ENCODE data around the gene CDK18. TPM values are rescaled to one million over a fixed set of nuclear protein-coding genes. Genes with fewer than 3 reads are reported as not detected.

CDK18 gene
- total and polyA plus RNA-seq, 9 of the 15 experiments (the other 6 are each of a cell fraction or from before 2014, with no cell fraction given), result 0.05 to 0.69 (median 0.17) TPM; not detected in 2

DNA sequence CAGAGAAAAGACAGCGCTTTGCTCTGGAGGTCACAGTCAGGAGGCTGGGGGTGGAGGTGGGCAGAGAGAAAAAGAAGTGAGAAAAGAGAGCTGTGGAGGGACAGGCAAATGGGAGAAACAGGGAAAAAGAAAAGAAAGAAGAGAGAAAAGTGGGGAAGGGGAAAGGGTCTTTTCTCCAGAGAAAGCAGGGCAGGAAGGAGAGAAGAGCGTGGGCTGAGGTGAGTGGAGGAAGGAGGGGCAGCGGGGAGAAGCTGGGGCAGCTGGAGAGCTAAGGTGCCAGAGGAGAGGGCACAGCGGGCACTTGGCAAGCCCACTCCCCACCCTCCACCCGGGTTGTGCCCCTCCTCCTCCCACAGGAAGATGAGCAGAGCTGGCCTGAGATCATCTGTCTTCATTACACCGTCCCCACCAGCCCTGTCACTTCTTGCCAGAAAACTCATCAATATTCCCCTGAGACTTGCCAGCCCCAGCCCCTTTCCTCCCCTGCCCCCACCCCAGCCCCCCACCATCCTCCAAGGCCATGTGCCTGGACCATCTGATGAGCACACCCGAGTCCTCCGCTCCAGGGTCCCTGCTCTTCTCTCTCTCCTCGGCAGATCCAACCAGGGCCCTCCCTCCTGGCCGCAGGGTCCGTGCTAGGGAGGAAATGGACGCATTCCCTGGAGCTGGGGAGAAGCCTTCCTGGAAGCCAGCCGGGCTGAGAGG is 31.6 kb upstream of the CDK18 start:
- intact Hi-C loops (cut with micrococcal nuclease), result no loop called here
- Histone ChIP-seq H3K27ac (ENCODE audit: extremely low read depth, low read depth, low read length) (no peak overlapping the region), H3K36me3 (ENCODE audit: control insufficient read depth, insufficient read depth, low read length) (no peaks in the 10 kb centered on the region), H2AFZ (ENCODE audit: low read depth, low read length) (no peak overlapping the region), H3K27me3 (ENCODE audit: control insufficient read depth in 2 of 2, insufficient read depth in 2 of 2, low read length in 2 of 2) (peaks cover 14 to 36% of the 10 kb centered on the region in 2 experiments; a peak in 3 of 5 replicates), H3K79me2 (ENCODE audit: control insufficient read depth, insufficient read depth, low read length) (no peaks in the 10 kb centered on the region), H3K9me3 (replicated peaks; ENCODE audit: control insufficient read depth, insufficient read depth, low read depth, low read length) (peaks cover 4% of the 10 kb centered on the region; the same call in 1 of the 2 replicates), H4K20me1 (replicated peaks; ENCODE audit: control insufficient read depth, insufficient read depth, low read length) (0 out of 2 replicates have a peak, but pooled peaks cover 4% of the 10 kb centered on the region), H3K9me1 (ENCODE audit: control insufficient read depth, insufficient read depth, low read length) (no peaks in the 10 kb centered on the region), H3K9ac (ENCODE audit: insufficient read depth in 1 of 2, low read depth in 2 of 2, low read length in 2 of 2) (no peak overlapping the region), H3K4me3 (no peak overlapping the region), H3K4me2 (ENCODE audit: insufficient read depth, low read length) (no peak overlapping the region), H3K4me1 (replicated peaks in 1 of 2; ENCODE audit: control insufficient read depth in 2 of 2, insufficient read depth in 2 of 2, low read length in 2 of 2) (peaks cover 0 to 4% of the 10 kb centered on the region in 2 experiments; a peak in 1 of 5 replicates)
- ChIA-PET POLR2A (interaction anchor here (0.7 kb wide), 1 partner anchor 12 kb away, joined by 3 read pairs; no protein-coding TSS in a partner anchor), CTCF (ENCODE audit: low intra/inter-chr PET ratio) (no interaction called here)
- TF ChIP-seq ZNF316 (IDR thresholded peaks at IDR 0.05), result no peak
- TF ChIP-seq, protein P1, sequence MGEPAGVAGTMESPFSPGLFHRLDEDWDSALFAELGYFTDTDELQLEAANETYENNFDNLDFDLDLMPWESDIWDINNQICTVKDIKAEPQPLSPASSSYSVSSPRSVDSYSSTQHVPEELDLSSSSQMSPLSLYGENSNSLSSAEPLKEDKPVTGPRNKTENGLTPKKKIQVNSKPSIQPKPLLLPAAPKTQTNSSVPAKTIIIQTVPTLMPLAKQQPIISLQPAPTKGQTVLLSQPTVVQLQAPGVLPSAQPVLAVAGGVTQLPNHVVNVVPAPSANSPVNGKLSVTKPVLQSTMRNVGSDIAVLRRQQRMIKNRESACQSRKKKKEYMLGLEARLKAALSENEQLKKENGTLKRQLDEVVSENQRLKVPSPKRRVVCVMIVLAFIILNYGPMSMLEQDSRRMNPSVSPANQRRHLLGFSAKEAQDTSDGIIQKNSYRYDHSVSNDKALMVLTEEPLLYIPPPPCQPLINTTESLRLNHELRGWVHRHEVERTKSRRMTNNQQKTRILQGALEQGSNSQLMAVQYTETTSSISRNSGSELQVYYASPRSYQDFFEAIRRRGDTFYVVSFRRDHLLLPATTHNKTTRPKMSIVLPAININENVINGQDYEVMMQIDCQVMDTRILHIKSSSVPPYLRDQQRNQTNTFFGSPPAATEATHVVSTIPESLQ (CRISPR knock-in tag; IDR thresholded peaks at IDR 0.05), result no peak
- TF ChIP-seq ZNF830 (CRISPR knock-in tag; IDR thresholded peaks at IDR 0.05), result no peak
- no peak for TF ChIP-seq ZFP36 (IDR thresholded peaks at IDR 0.05; ENCODE audit: low read depth, low read length, partially characterized antibody)
- no peak for TF ChIP-seq ZNF23 (CRISPR knock-in tag; IDR thresholded peaks at IDR 0.05)
- TF ChIP-seq DNMT1 (IDR thresholded peaks at IDR 0.05), result no peak
- TF ChIP-seq ZNF785 (CRISPR knock-in tag; IDR thresholded peaks at IDR 0.05), result no peak
- BruUV-seq (replicated peaks), result no TSS peak
- no peak for FAIRE-seq
- no peak for ATAC-seq
- under 1% methylated on average over 9 of the region's 13 CpGs for WGBS (ENCODE audit: insufficient coverage, low coverage, missing lambda C conversion rate)
- in situ Hi-C loops (cut with MboI), result no loop called here
- no peak for DNase-seq (ENCODE audit: extremely low read depth in 1 of 4, low spot score in 3 of 4)
